ENCODE results near the gene BICDL1. TPM values are rescaled to one million over a fixed set of nuclear protein-coding genes. Genes with fewer than 3 reads are reported as not detected.

The BICDL1 gene
- total RNA-seq, 4 donors from 2014 or later: 0.66 to 2.4 (median 2.2) TPM; not detected in 1

GRCh38 chr12:120019197-120019596 lies 30.2 kb downstream of the BICDL1 start:
- no peak for TF ChIP-seq CTCF (IDR thresholded peaks at IDR 0.05; ENCODE audit: low read depth)

- no peak for TF ChIP-seq CTCF (IDR thresholded peaks at IDR 0.05; ENCODE audit: low read depth)
These were observed 30.9 kb downstream of the BICDL1 start for GRCh38 chr12:120019938-120020337.

GRCh38 chr12:120024193-120024592 lies 35.2 kb downstream of the BICDL1 start:
- TF ChIP-seq CTCF (IDR thresholded peaks at IDR 0.05; ENCODE audit: low read depth): no peak

- no peak for TF ChIP-seq CTCF (IDR thresholded peaks at IDR 0.05; ENCODE audit: low read depth)
These were observed 36.6 kb downstream of the BICDL1 start for GRCh38 chr12:120025640-120026039.

GRCh38 chr12:120032242-120032641 lies 43.2 kb downstream of the BICDL1 start:
- TF ChIP-seq CTCF (IDR thresholded peaks at IDR 0.05; ENCODE audit: low read depth): no peak

GRCh38 chr12:120037851-120038250 lies 48.8 kb downstream of the BICDL1 start:
- TF ChIP-seq CTCF (IDR thresholded peaks at IDR 0.05; ENCODE audit: low read depth): no peak

- no peak for TF ChIP-seq CTCF (IDR thresholded peaks at IDR 0.05; ENCODE audit: low read depth)
These were observed 50.7 kb downstream of the BICDL1 start for GRCh38 chr12:120039711-120040110.

All from subcutaneous adipose tissue (tissue), 4 donors.